Right lobe of liver (tissue), 6 donors: ENCODE results near the gene DNAJC15. TPM values are rescaled to one million over a fixed set of nuclear protein-coding genes. Genes with fewer than 3 reads are reported as not detected.

Experiments
- ATAC-seq, 4 donors: fragments of 200-7000 bp; cut with Tn5 transposase; one replicate each; pipeline ENCODE4 v1.9.1; 2020; ENCODE audit warnings: mild to moderate bottlenecking in 4 of 4, moderate library complexity in 4 of 4
- DNase-seq, 3 donors: peaks; one replicate each; pipeline ENCODE4 v3.0.0-alpha.2; 2020
- H3K27ac ChIP-seq, 3 donors: fragments of 200-600 bp; one replicate each; pipeline ENCODE4 v1.8.0; 2022
- H3K27me3 ChIP-seq, 2 donors: fragments of 200-600 bp; one replicate each; pipeline ENCODE4 v1.8.0; 2022
- H3K36me3 ChIP-seq, 4 donors: fragments of 200-600 bp; sonication (generic) in 1 of 4; one replicate each; pipeline versions ENCODE4 v1.5.1 to v1.8.0; 2017 to 2022; ENCODE audit warnings: control low read depth in 1 of 4
- H3K4me1 ChIP-seq, 4 donors: fragments of 200-600 bp; sonication (generic) in 1 of 4; one replicate each; pipeline versions ENCODE4 v1.5.1 to v1.8.0; 2017 to 2022; ENCODE audit warnings: control low read depth in 1 of 4
- H3K4me3 ChIP-seq, 3 donors: fragments of 200-600 bp; one replicate each; pipeline ENCODE4 v1.8.0; 2022
- H3K9me3 ChIP-seq, 4 donors: fragments of 200-600 bp; sonication (generic) in 1 of 4; one replicate each; pipeline versions ENCODE4 v1.5.1 to v1.8.0; 2017 to 2022; ENCODE audit warnings: control low read depth in 1 of 4
- CTCF ChIP-seq, 4 donors: fragments of 200-600 bp in 3 of 4; fragments of 450-650 bp in 1 of 4; IDR thresholded peaks; one replicate each; pipeline versions ENCODE4 v1.5.1 to v1.8.0; 2016 to 2022; ENCODE audit warnings: antibody characterized with exemption in 4 of 4, mild to moderate bottlenecking in 2 of 4
- POLR2A ChIP-seq: fragments of 450-650 bp; IDR thresholded peaks from one replicate; pipeline ENCODE4 v1.6.1; 2017; ENCODE audit warnings: antibody characterized with exemption, mild to moderate bottlenecking
- WGBS: methylation state at CpG from one replicate; pipeline ENCODE4 v1.1.6; 2018; ENCODE audit warnings: low coverage, low lambda C conversion rate; ENCODE audit not compliant: insufficient coverage; ENCODE audit errors: missing lambda C conversion rate; 5-methylcytosine and 5-hydroxymethylcytosine counted together
- intact Hi-C, 2 donors: fragments of 100-400 bp; cut with DNase I; formaldehyde crosslinking; loops; one replicate each; pipeline versions ENCODE4 v1.11.2 to v1.14.1; 2022
- total RNA-seq, 6 experiments: library from RNA; depleted of rRNA in 2 of 6; stranded (reverse); fragments of >200 nt in 2 of 6; fragmentation: NEBNext Ultra II Directional in 3 of 6; extraction: Animal tissue kit (Norgen Biotek cat#: 25700) in 3 of 6; gene quantifications; one replicate each; pipeline versions ENCODE4 v1.1.0 to v1.2.4, GENCODE V29; 2016 to 2023
- donor health status: DM: no; HTN: yes; CAD: no.
- donor health status: DM: no; HTN: no; CAD: no.
- donor health status: DM: no; HTN: no; CAD: no.
- donor health status: DM: no; HTN: yes; CAD: no.
- donor health status: DM: no; HTN: yes; CAD: no.

DNAJC15 gene
- total RNA-seq, 6 experiments from 2014 or later, result 4.1 to 9.4 (median 6.9) TPM

DNA sequence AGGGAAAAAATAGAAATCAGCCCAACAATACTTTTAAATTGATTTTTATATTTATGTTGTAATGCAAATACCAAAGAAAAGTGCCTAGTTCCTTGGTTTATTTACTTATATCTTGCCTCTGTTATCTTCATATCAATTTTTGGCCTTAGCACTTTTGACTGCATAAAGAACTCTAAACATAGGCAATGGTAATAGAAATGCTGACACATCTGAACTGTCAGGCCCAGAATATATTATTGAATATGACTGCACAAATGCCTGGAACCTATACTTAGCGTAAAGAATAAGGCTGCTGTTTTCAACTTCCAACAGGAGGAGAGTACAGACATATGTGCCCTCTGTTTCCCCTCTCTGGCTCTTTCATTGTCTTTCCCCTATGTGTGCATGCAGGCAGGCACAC is 91.1 kb downstream of the DNAJC15 start:
- intact Hi-C loops, result no loop called here
- 46% methylated on average over 1 of the region's 1 CpG for WGBS
- no peak for TF ChIP-seq POLR2A
- no peak for TF ChIP-seq CTCF (IDR thresholded peaks at IDR 0.05)

DNA sequence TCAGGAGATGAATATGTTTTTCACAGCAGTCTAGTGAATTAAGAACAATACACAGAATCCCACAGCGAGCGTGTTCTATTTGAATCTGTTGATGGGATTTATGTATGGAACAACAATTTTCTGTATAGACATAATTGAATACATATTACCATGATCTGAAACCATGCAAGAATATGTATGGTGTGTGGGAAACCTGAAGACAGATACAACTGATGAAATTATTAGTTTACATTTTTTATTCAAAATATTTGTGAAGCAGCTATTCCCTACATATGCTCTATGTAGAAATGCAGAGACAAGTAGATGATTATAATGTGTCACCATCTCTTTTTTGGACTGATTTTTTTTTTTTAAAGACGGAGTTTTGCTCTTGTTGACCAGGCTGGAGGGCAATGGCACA is 91.8 kb downstream of the DNAJC15 start:
- no peak for ATAC-seq
- no peak overlapping the region for H3K27ac ChIP-seq
- H3K27me3 ChIP-seq, result no peaks in the 10 kb centered on the region
- no peak for DNase-seq
- no peak overlapping the region for H3K4me3 ChIP-seq
- H3K9me3 ChIP-seq, result no peaks in the 10 kb centered on the region
- TF ChIP-seq POLR2A (no peak), CTCF (IDR thresholded peaks at IDR 0.05) (no peak)
- H3K36me3 ChIP-seq, result no peaks in the 10 kb centered on the region
- H3K4me1 ChIP-seq, result no peaks in the 10 kb centered on the region
- 85% methylated on average over 3 of the region's 3 CpGs for WGBS
- intact Hi-C loops, result no loop called here

More for the DNA sequence above, 91.1 kb downstream of the DNAJC15 start:
- no peaks in the 10 kb centered on the region for H3K27me3 ChIP-seq
- H3K9me3 ChIP-seq, result no peaks in the 10 kb centered on the region
- DNase-seq (no peak), ATAC-seq (no peak)
- no peak overlapping the region for H3K27ac ChIP-seq
- H3K36me3 ChIP-seq, result no peaks in the 10 kb centered on the region
- no peak overlapping the region for H3K4me3 ChIP-seq
- H3K4me1 ChIP-seq, result no peaks in the 10 kb centered on the region

GRCh38 chr13:43116242-43116641 is 92.9 kb downstream of the DNAJC15 start:
- H3K27ac ChIP-seq, result no peak overlapping the region
- 91% methylated on average over 7 of the region's 7 CpGs for WGBS
- DNase-seq (no peak), ATAC-seq (no peak)
- no peaks in the 10 kb centered on the region for H3K27me3 ChIP-seq
- H3K4me3 ChIP-seq, result no peak overlapping the region
- TF ChIP-seq CTCF (IDR thresholded peaks at IDR 0.05), result no peak
- no peak for TF ChIP-seq POLR2A
- H3K4me1 ChIP-seq, result no peaks in the 10 kb centered on the region
- intact Hi-C loops, result no loop called here
- no peaks in the 10 kb centered on the region for H3K9me3 ChIP-seq
- H3K36me3 ChIP-seq, result no peaks in the 10 kb centered on the region

DNA sequence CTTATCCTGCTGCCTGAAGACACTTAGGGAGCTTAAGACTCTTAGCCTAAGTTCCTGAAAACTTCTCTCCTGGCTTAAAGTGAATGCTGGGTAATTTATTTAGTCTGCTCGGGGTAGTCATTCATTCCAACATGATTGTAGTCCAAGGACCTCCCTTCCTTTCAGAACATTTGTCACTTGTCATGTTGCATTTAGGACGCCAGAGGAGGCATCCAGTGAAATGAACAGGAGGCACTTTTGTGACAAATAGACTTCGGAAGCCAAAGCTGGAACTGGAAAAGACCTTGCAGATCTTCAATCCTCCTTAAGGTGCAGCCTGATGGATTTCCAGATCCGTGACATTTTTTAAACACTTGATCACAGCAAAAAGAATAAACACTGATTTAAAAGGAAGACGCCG is 95.1 kb downstream of the DNAJC15 start:
- no peaks in the 10 kb centered on the region for H3K4me1 ChIP-seq
- no peaks in the 10 kb centered on the region for H3K27me3 ChIP-seq
- no peak overlapping the region for H3K4me3 ChIP-seq
- H3K36me3 ChIP-seq, result no peaks in the 10 kb centered on the region
- no peak overlapping the region for H3K27ac ChIP-seq
- TF ChIP-seq CTCF (IDR thresholded peaks at IDR 0.05), result no peak
- TF ChIP-seq POLR2A, result no peak
- intact Hi-C loops, result no loop called here
- no peaks in the 10 kb centered on the region for H3K9me3 ChIP-seq
- ATAC-seq, result no peak
- 76% methylated on average over 6 of the region's 6 CpGs for WGBS
- DNase-seq, result no peak

- Histone ChIP-seq H3K9me3 (no peaks in the 10 kb centered on the region), H3K27ac (no peak overlapping the region), H3K4me1 (no peaks in the 10 kb centered on the region), H3K27me3 (no peaks in the 10 kb centered on the region), H3K4me3 (no peak overlapping the region), H3K36me3 (no peaks in the 10 kb centered on the region)
- intact Hi-C loops, result no loop called here
- TF ChIP-seq CTCF (IDR thresholded peaks at IDR 0.05), result no peak
- TF ChIP-seq POLR2A, result no peak
- 68% methylated on average over 5 of the region's 6 CpGs for WGBS
- DNase-seq (no peak), ATAC-seq (no peak)
These were observed 95.8 kb downstream of the DNAJC15 start for GRCh38 chr13:43119206-43119605.
